GM23338 (cell line): Measurements from ENCODE around the gene POFUT2. TPM values are rescaled to one million over a fixed set of nuclear protein-coding genes. Genes with fewer than 3 reads are reported as not detected.

ENCODE experiments used
- ATAC-seq: fragments of 200-7000 bp; cut with Tn5 transposase; 3 replicates; pipeline ENCODE4 v1.9.1; 2020
- DNase-seq: peaks from one replicate; pipeline ENCODE4 v3.0.0-alpha.2; 2015; ENCODE audit warnings: low spot score
- H2AFZ ChIP-seq: fragments of 200-600 bp; sonication (generic); 2 replicates; pipeline ENCODE4 v1.8.0; 2016; ENCODE audit warnings: antibody characterized with exemption, mild to moderate bottlenecking, moderate library complexity
- H3F3A ChIP-seq: fragments of 200-600 bp; sonication (generic); replicated peaks from 2 replicates; pipeline ENCODE4 v1.8.0; 2017; ENCODE audit warnings: antibody characterized with exemption, mixed run types, low read depth
- H3K27ac ChIP-seq: fragments of 200-600 bp; sonication (generic); 2 replicates; pipeline ENCODE4 v1.6.1; 2016; ENCODE audit warnings: low read depth
- H3K27me3 ChIP-seq: fragments of 200-600 bp; sonication (generic); 2 replicates; pipeline ENCODE4 v1.8.0; 2016; ENCODE audit warnings: mild to moderate bottlenecking, mixed run types, moderate library complexity; ENCODE audit not compliant: insufficient read depth
- H3K36me3 ChIP-seq: fragments of 200-600 bp; sonication (generic); 2 replicates; pipeline ENCODE4 v1.8.0; 2016; ENCODE audit warnings: mild to moderate bottlenecking; ENCODE audit not compliant: insufficient read depth
- H3K4me1 ChIP-seq: fragments of 200-600 bp; sonication (generic); 2 replicates; pipeline ENCODE4 v1.8.0; 2016; ENCODE audit warnings: mild to moderate bottlenecking, moderate library complexity; ENCODE audit not compliant: insufficient read depth
- H3K4me2 ChIP-seq: fragments of 200-600 bp; sonication (generic); 2 replicates; pipeline ENCODE4 v1.7.1; 2017; ENCODE audit warnings: mixed run types
- H3K4me3 ChIP-seq: fragments of 200-600 bp; sonication (generic); 2 replicates; pipeline ENCODE4 v1.6.1; 2016; ENCODE audit warnings: mixed run types
- H3K79me2 ChIP-seq: fragments of 200-600 bp; sonication (generic); replicated peaks from 2 replicates; pipeline ENCODE4 v1.8.0; 2017; ENCODE audit warnings: mild to moderate bottlenecking; ENCODE audit not compliant: insufficient read depth
- H3K9me2 ChIP-seq: fragments of 200-600 bp; sonication (generic); 2 replicates; pipeline ENCODE4 v1.8.0; 2017; ENCODE audit not compliant: insufficient read depth
- H4K20me1 ChIP-seq: fragments of 200-600 bp; sonication (generic); replicated peaks from 2 replicates; pipeline ENCODE4 v1.8.0; 2017; ENCODE audit warnings: mild to moderate bottlenecking; ENCODE audit not compliant: insufficient read depth
- H3K27ac Mint-ChIP-seq: 2 replicates; pipeline ENCODE4 v1.8.0; 2020; ENCODE audit warnings: inconsistent platforms, mild to moderate bottlenecking, moderate library complexity, mixed read lengths
- H3K27me3 Mint-ChIP-seq: 3 replicates; pipeline ENCODE4 v1.8.0; 2022; ENCODE audit warnings: low read depth, mild to moderate bottlenecking, moderate library complexity, mixed read lengths, inconsistent platforms; ENCODE audit not compliant: insufficient read depth, poor library complexity
- H3K36me3 Mint-ChIP-seq: 3 replicates; pipeline ENCODE4 v1.8.0; 2021; ENCODE audit warnings: low read depth, mild to moderate bottlenecking, inconsistent platforms, moderate library complexity, mixed read lengths
- H3K4me1 Mint-ChIP-seq: 3 replicates; pipeline ENCODE4 v1.8.0; 2020; ENCODE audit warnings: mild to moderate bottlenecking, inconsistent platforms, mixed read lengths
- H3K4me3 Mint-ChIP-seq: 3 replicates; pipeline ENCODE4 v1.8.0; 2021; ENCODE audit warnings: moderate library complexity, mild to moderate bottlenecking, inconsistent platforms, mixed read lengths
- H3K9me3 Mint-ChIP-seq: 3 replicates; pipeline ENCODE4 v1.8.0; 2020; ENCODE audit warnings: moderate library complexity, mild to moderate bottlenecking, inconsistent platforms, mixed read lengths
- EZH2 ChIP-seq: fragments of 200-600 bp; sonication (generic); IDR thresholded peaks from one replicate; pipeline ENCODE4 v1.8.0; 2017; ENCODE audit warnings: antibody characterized with exemption, mild to moderate bottlenecking, low read depth; ENCODE audit not compliant: unreplicated experiment
- ZNF462 ChIP-seq: fragments of 250-450 bp; sonication (Bioruptor Pico); IDR thresholded peaks from 2 replicates; pipeline ENCODE4 v1.5.0; 2020; ENCODE audit warnings: mild to moderate bottlenecking, moderate library complexity
- polyA plus RNA-seq: library from polyadenylated mRNA; unstranded; fragments of >200 nt; fragmentation: Nextera tagmentation; extraction: Ambion mirVana; gene quantifications from 2 replicates; pipeline ENCODE4 v1.2.1, GENCODE V29; 2016
- total RNA-seq: library from RNA; depleted of rRNA; stranded (reverse); fragments of >200 nt; shearing (Covaris generic); gene quantifications from 2 replicates; pipeline ENCODE4 v1.2.3, GENCODE V29; 2014
- TF ChIP-seq, protein P1 (sequence below), 2 experiments: fragments of 200-600 bp in 1 of 2; sonication (generic) in 1 of 2; conservative IDR thresholded peaks; 2 replicates each; pipeline versions ENCODE4 v1.5.1 to v1.6.1; 2016 to 2017; ENCODE audit warnings: antibody characterized with exemption in 2 of 2, low read depth in 2 of 2, mild to moderate bottlenecking in 2 of 2, moderate library complexity in 1 of 2

Gene POFUT2
- total and polyA plus RNA-seq, 2 experiments from 2014 or later, result 12.1 to 34.5 TPM

DNA sequence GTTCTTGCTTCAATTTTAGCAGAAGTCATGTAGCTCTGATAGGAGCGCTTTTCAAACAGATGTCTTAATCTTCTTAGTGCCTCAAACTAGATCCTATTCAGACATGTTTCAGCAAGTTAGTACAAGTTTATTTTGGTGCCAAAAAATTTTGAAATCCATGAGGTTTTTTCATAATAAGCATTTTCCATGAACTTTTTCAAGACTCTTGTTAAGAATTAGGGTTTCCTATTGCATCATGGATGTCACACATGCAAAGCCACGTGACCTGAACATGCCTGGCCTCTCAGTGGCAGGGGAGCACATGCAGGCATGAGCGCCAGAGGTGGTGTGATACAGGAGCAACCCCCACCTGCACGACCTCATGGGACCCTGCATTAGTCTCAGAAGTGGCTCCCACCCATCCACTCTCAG is 67.6 kb downstream of the POFUT2 start:
- H3K4me3 ChIP-seq, result no peak overlapping the region
- peaks cover 21% of the 10 kb centered on the region for H3K9me3 Mint-ChIP-seq

More for the DNA sequence above, 67.6 kb downstream of the POFUT2 start:
- no peak overlapping the region for H2AFZ ChIP-seq
- peaks cover 5% of the 10 kb centered on the region; the same call in 1 of the 2 replicates for H3K9me2 ChIP-seq
- ATAC-seq (no peak), DNase-seq (no peak)
- H3K27me3 ChIP-seq, result no peaks in the 10 kb centered on the region
- H4K20me1 ChIP-seq, result no peaks in the 10 kb centered on the region
- no peaks in the 10 kb centered on the region; the same call in 1 of the 2 replicates for H3K36me3 ChIP-seq
- TF ChIP-seq ZNF462 (CRISPR knock-in tag), result no peak
- no peak for TF ChIP-seq EZH2
- TF ChIP-seq, protein P1, sequence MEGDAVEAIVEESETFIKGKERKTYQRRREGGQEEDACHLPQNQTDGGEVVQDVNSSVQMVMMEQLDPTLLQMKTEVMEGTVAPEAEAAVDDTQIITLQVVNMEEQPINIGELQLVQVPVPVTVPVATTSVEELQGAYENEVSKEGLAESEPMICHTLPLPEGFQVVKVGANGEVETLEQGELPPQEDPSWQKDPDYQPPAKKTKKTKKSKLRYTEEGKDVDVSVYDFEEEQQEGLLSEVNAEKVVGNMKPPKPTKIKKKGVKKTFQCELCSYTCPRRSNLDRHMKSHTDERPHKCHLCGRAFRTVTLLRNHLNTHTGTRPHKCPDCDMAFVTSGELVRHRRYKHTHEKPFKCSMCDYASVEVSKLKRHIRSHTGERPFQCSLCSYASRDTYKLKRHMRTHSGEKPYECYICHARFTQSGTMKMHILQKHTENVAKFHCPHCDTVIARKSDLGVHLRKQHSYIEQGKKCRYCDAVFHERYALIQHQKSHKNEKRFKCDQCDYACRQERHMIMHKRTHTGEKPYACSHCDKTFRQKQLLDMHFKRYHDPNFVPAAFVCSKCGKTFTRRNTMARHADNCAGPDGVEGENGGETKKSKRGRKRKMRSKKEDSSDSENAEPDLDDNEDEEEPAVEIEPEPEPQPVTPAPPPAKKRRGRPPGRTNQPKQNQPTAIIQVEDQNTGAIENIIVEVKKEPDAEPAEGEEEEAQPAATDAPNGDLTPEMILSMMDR (conservative IDR thresholded peaks at IDR 0.05; ENCODE audit: low read depth in 2 of 2), result no peak
- Mint-ChIP-seq H3K4me3 (no peak overlapping the region), H3K27ac (no peak overlapping the region; the same call in 1 of the 2 replicates), H3K36me3 (peaks cover 5% of the 10 kb centered on the region; the same call in 2 of the 3 replicates), H3K27me3 (peaks cover 11% of the 10 kb centered on the region), H3K4me1 (peaks cover 5% of the 10 kb centered on the region)
- H3K27ac ChIP-seq, result no peak overlapping the region
- 0 out of 2 replicates have a peak, but pooled peaks cover 7% of the 10 kb centered on the region for H3K4me1 ChIP-seq
- no peak overlapping the region for H3K4me2 ChIP-seq
- H3K79me2 ChIP-seq, result no peaks in the 10 kb centered on the region
- H3F3A ChIP-seq, result no peaks in the 10 kb centered on the region
